Panc1 (cell line): ENCODE data around the gene POLR3E. TPM values are rescaled to one million over a fixed set of nuclear protein-coding genes. Genes with fewer than 3 reads are reported as not detected.

ENCODE experiments used
- ATAC-seq: fragments of 200-7000 bp; cut with Tn5 transposase; 2 replicates; pipeline ENCODE4 v1.9.1; 2020; ENCODE audit warnings: mild to moderate bottlenecking, moderate library complexity
- BruUV-seq: library from RNA; stranded (reverse); fragments of 400-500 nt; replicated peaks from 2 replicates; lab custom pipeline; 2021; lab: Mats Ljungman, UMichigan
- CTCF ChIA-PET: fragments of 300-600 bp; sonication (Branson Sonifier 250); formaldehyde crosslinking; loops from one replicate; lab custom pipeline; 2022; ENCODE audit warnings: antibody characterized with exemption; lab: Charles Lee
- POLR2A ChIA-PET: fragments of 300-600 bp; sonication (Branson Sonifier 250); formaldehyde crosslinking; loops from one replicate; lab custom pipeline; 2022; ENCODE audit warnings: antibody characterized with exemption; lab: Charles Lee
- DNase-seq: peaks from one replicate; pipeline ENCODE4 v3.0.0-alpha.2; 2010; ENCODE audit warnings: low read depth, low spot score
- H3K27ac ChIP-seq: 2 replicates; pipeline ENCODE4 v1.5.1; 2011; ENCODE audit warnings: mild to moderate bottlenecking, low read length, inconsistent platforms
- H3K27me3 ChIP-seq: fragments of 200-500 bp; sonication (Bioruptor generic); 2 replicates; pipeline ENCODE4 v1.6.0; 2014; ENCODE audit warnings: low read length, inconsistent platforms; ENCODE audit not compliant: control insufficient read depth, insufficient read depth
- H3K36me3 ChIP-seq: fragments of 200-500 bp; sonication (Bioruptor generic); 2 replicates; pipeline ENCODE4 v1.5.1; 2014; ENCODE audit warnings: inconsistent platforms, mild to moderate bottlenecking, low read length, moderate library complexity; ENCODE audit not compliant: control insufficient read depth, insufficient read depth
- H3K4me1 ChIP-seq: 2 replicates; pipeline ENCODE4 v1.5.1; 2011; ENCODE audit warnings: inconsistent platforms, mild to moderate bottlenecking, low read length, moderate library complexity; ENCODE audit not compliant: control insufficient read depth, insufficient read depth
- H3K4me3 ChIP-seq, 2 experiments: 2 replicates each; pipeline ENCODE4 v1.5.1; 2011 to 2012; ENCODE audit warnings: low read depth in 2 of 2, low read length in 2 of 2, mild to moderate bottlenecking in 2 of 2, inconsistent platforms in 1 of 2, moderate library complexity in 1 of 2
- H3K9me3 ChIP-seq: fragments of 200-500 bp; sonication (Bioruptor generic); 2 replicates; pipeline ENCODE4 v1.5.1; 2014; ENCODE audit warnings: low read depth, mild to moderate bottlenecking, inconsistent platforms, low read length, moderate library complexity; ENCODE audit not compliant: control insufficient read depth, insufficient read depth
- POLR2AphosphoS5 ChIP-seq: IDR thresholded peaks from 2 replicates; pipeline ENCODE4 v1.6.1; 2012; ENCODE audit warnings: mild to moderate bottlenecking, low read depth, low read length, moderate library complexity
- SIN3A ChIP-seq: IDR thresholded peaks from 2 replicates; pipeline ENCODE4 v1.6.1; 2012; ENCODE audit warnings: low read depth, mild to moderate bottlenecking, low read length, moderate library complexity, borderline replicate concordance; ENCODE audit not compliant: insufficient read depth
- TCF7L2 ChIP-seq: IDR thresholded peaks from 2 replicates; pipeline ENCODE4 v1.6.1; 2011; ENCODE audit warnings: mild to moderate bottlenecking, low read depth, low read length, inconsistent platforms
- in situ Hi-C: cut with HindIII; loops from 2 replicates; pipeline ENCODE4 v1.10.0; 2016; ENCODE audit warnings: low sequenced_read_pairs, low pct_unique_long_range_greater_than_20kb
- intact Hi-C: fragments of 100-400 bp; cut with micrococcal nuclease; formaldehyde crosslinking; loops from one replicate; pipeline ENCODE4 v1.10.0; 2022; ENCODE audit not compliant: unreplicated experiment
- total RNA-seq: library from RNA; stranded (reverse); gene quantifications from one replicate; pipeline ENCODE4 v1.2.1, GENCODE V29; 2021; ENCODE audit not compliant: unreplicated experiment
- TF ChIP-seq, protein P1 (sequence below), 2 experiments: IDR thresholded peaks; 2 replicates each; pipeline ENCODE4 v1.6.1; 2011 to 2012; ENCODE audit warnings: low read depth in 2 of 2, control low read depth in 1 of 2, low read length in 1 of 2, mild to moderate bottlenecking in 1 of 2, moderate library complexity in 1 of 2; ENCODE audit not compliant: insufficient read depth in 1 of 2
- TF ChIP-seq, protein P2 (sequence below): fragments of 450-650 bp; IDR thresholded peaks from 2 replicates; pipeline ENCODE4 v1.5.1; 2017; ENCODE audit warnings: mild to moderate bottlenecking

Gene POLR3E
- total RNA-seq, 1 experiment from 2014 or later = 45.2 TPM

DNA sequence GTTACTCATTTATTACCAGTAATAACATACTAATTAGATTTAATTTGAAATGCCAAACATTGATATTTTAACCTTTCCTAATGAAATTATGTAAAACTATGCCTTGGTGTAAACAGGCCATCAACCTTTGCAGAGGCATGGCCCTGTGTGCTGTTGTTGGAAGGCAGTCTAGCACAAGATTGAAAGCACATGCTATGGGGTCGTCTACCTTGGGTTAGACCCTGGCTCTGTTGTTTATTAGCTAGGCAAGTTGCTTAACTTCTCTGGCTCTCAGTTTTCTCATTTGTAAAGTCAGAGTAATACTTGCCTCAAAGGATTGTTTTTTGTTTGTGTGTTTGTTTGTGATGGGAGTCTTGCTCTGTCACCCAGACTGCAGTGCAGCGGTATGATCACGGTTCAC, 86.6 kb downstream of the POLR3E start:
- Histone ChIP-seq H3K4me3 (no peak overlapping the region), H3K9me3 (no peaks in the 10 kb centered on the region), H3K4me1 (peaks cover 10% of the 10 kb centered on the region; the same call in 1 of the 2 replicates), H3K27ac (no peak overlapping the region), H3K36me3 (no peaks in the 10 kb centered on the region), H3K27me3 (no peaks in the 10 kb centered on the region)
- POLR2A ChIA-PET = no interaction called here
- DNase-seq (no peak), ATAC-seq (no peak)
- no TSS peak for BruUV-seq
- in situ Hi-C loops = no loop called here
- TF ChIP-seq POLR2AphosphoS5 = no peak
- no peak for TF ChIP-seq TCF7L2
- TF ChIP-seq SIN3A = no peak
- TF ChIP-seq, protein P1, sequence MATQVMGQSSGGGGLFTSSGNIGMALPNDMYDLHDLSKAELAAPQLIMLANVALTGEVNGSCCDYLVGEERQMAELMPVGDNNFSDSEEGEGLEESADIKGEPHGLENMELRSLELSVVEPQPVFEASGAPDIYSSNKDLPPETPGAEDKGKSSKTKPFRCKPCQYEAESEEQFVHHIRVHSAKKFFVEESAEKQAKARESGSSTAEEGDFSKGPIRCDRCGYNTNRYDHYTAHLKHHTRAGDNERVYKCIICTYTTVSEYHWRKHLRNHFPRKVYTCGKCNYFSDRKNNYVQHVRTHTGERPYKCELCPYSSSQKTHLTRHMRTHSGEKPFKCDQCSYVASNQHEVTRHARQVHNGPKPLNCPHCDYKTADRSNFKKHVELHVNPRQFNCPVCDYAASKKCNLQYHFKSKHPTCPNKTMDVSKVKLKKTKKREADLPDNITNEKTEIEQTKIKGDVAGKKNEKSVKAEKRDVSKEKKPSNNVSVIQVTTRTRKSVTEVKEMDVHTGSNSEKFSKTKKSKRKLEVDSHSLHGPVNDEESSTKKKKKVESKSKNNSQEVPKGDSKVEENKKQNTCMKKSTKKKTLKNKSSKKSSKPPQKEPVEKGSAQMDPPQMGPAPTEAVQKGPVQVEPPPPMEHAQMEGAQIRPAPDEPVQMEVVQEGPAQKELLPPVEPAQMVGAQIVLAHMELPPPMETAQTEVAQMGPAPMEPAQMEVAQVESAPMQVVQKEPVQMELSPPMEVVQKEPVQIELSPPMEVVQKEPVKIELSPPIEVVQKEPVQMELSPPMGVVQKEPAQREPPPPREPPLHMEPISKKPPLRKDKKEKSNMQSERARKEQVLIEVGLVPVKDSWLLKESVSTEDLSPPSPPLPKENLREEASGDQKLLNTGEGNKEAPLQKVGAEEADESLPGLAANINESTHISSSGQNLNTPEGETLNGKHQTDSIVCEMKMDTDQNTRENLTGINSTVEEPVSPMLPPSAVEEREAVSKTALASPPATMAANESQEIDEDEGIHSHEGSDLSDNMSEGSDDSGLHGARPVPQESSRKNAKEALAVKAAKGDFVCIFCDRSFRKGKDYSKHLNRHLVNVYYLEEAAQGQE (IDR thresholded peaks at IDR 0.05; ENCODE audit: insufficient read depth in 1 of 2, low read depth in 2 of 2, low read length in 1 of 2) = no peak
- TF ChIP-seq, protein P2, sequence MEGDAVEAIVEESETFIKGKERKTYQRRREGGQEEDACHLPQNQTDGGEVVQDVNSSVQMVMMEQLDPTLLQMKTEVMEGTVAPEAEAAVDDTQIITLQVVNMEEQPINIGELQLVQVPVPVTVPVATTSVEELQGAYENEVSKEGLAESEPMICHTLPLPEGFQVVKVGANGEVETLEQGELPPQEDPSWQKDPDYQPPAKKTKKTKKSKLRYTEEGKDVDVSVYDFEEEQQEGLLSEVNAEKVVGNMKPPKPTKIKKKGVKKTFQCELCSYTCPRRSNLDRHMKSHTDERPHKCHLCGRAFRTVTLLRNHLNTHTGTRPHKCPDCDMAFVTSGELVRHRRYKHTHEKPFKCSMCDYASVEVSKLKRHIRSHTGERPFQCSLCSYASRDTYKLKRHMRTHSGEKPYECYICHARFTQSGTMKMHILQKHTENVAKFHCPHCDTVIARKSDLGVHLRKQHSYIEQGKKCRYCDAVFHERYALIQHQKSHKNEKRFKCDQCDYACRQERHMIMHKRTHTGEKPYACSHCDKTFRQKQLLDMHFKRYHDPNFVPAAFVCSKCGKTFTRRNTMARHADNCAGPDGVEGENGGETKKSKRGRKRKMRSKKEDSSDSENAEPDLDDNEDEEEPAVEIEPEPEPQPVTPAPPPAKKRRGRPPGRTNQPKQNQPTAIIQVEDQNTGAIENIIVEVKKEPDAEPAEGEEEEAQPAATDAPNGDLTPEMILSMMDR = no peak
- CTCF ChIA-PET = no interaction called here
- intact Hi-C loops = no loop called here

Other genes with a start within 250 kb of the POLR3E start
- not detected for gene VWA3A, start 204.9 kb upstream of the POLR3E start, total RNA-seq
- 0.05 TPM for gene SDR42E2, start 134.9 kb upstream of the POLR3E start, total RNA-seq
- 15.0 TPM for gene EEF2K, start 91.1 kb upstream of the POLR3E start, total RNA-seq
- gene CDR2, start 77.2 kb downstream of the POLR3E start, total RNA-seq = 35.7 TPM
- 145 TPM for gene NPIPB5, start 213.5 kb downstream of the POLR3E start, total RNA-seq